HPDE6-E6E7 (cell line): ENCODE data around the gene PXT1.
"Not testable (repeated sequence)": the region's sequence is repeated elsewhere in the genome, so short reads cannot be mapped to it uniquely, and the experiment has no call there.

Source experiments
- DNase-seq: peaks from one replicate; pipeline ENCODE4 v3.0.0; 2011; ENCODE audit warnings: missing footprints; ENCODE audit errors: extremely low spot score

PXT1 gene

GRCh38 chr6:36442671-36443470 lies at the start of gene PXT1, which contains the start of gene KCTD20:
Gene PXT1 (minus strand): TSS chr6:36442854. CDS start chr6:36426082, 16,772 bp downstream.
Gene KCTD20 (plus strand): TSS chr6:36443000. CDS start chr6:36470098, 27,098 bp downstream.
- peak; percentile 70 for DNase-seq

- DNase-seq: no peak
Measured at GRCh38 chr6:36492092-36492491, 49.4 kb upstream of the PXT1 start.

GRCh38 chr6:36491378-36491965 lies 48.8 kb upstream of the PXT1 start:
- DNase-seq: no peak

- DNase-seq: no peak
Measured at GRCh38 chr6:36489426-36489825, 46.8 kb upstream of the PXT1 start.

DNA sequence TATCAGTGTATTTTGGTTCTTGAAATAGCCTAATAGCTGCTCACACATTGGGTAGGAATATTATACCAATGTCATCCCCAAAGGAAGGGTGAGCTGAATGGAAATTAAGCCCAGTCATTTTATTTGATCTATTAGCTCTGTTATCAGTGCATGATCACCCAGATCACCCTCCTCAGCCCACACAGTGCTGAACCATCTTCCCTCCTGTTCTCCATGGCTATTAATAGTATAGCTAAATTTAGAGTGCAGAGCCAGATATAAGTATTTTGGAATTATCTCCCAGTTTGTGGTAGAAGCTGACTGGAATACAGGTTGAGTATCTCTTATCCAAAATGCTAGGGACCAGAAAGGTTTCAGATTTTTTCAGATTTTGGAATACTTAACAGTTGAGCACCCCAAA lies 45.6 kb upstream of the PXT1 start:
- DNase-seq: no peak

DNA sequence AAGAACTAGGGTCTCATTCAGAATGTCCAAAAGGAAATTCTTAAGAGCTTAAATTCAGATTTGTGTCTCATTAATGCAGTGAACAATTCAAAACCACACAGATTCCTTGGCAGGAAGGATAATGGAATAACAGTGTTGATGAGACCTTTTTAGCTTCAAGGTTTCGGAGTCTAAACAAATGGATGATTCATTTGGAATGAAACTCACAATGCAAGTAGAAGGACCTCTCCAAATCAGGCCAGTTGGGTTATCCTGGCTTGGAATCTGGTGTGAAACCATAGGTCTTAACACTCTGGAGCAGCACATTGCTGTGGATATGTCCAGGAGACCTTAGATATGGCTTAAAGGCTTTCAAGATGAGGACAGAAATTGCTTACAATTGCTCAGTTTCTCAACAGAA lies 45.0 kb upstream of the PXT1 start:
- no peak for DNase-seq

- DNase-seq: no peak
Measured at GRCh38 chr6:36484736-36485135, 42.1 kb upstream of the PXT1 start.

- DNase-seq: not testable (repeated sequence)
Measured at GRCh38 chr6:36483326-36483725, 40.7 kb upstream of the PXT1 start.

GRCh38 chr6:36479256-36479655 lies 36.6 kb upstream of the PXT1 start:
- no peak for DNase-seq

DNA sequence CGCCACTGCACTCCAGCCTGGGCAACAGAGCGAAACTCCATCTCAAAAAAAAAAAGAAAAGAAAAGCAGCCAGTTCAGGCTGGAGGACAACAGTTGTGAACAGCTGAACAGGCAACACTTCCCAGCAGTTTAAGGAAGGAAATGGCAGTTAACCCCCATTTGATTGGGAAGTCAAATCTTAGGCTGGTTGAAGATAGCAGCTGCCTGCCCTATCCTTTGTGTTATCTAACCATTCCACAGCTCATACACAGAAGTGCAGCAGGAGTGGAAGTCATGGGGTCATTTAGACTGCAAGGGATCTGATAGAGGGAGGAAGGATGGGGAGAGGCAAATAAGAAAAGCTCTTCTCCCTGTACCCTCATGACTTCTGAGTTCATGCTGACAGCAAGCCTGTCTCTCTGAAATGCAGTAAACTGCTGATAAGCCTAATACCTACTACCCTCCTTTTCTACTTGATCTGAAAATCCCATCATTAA lies 35.4 kb upstream of the PXT1 start:
- DNase-seq: no peak

DNA sequence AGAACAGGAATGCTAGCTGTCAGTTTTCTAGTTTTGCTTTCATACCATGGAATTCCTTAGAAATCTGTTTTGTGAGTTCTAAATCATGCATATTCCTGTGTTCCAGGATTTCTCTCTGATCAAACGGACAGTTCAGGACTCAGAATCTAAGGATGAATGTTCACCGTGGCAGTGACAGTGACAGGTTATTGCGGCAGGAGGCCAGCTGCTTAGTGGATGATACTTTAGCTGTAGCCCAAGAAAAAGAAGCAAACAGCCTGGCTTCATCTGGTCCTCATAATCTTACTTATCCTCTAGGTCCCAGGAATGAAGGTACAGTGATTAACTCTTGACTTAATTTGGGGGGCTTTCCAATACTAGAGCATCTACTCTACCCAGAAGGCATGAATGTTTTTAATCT lies 27.3 kb upstream of the PXT1 start:
- DNase-seq: no peak

GRCh38 chr6:36469148-36469661 lies 26.6 kb upstream of the PXT1 start:
- DNase-seq: no peak

DNA sequence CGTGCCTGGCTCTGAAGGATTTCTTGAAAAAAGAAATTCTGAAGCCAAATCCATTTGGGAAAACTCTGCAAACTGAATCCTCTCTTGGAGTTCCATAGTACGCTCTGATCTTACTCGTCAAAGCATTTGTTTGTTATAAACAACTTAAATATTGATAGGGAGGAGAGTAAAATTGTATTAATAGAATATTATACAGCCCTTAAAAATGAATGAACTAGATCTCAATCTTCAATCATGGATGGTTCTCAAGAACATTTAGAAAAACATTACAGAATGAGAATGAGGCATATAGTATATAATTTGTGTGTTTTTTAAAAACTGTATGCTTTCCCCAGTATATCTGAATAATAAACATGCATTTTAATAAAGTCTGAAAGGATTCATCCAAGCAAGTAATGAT lies 25.0 kb upstream of the PXT1 start:
- no peak for DNase-seq

- DNase-seq: no peak
Measured at GRCh38 chr6:36464233-36464632, 21.6 kb upstream of the PXT1 start.

- no peak for DNase-seq
Measured at GRCh38 chr6:36463676-36464075, 21.0 kb upstream of the PXT1 start.

DNA sequence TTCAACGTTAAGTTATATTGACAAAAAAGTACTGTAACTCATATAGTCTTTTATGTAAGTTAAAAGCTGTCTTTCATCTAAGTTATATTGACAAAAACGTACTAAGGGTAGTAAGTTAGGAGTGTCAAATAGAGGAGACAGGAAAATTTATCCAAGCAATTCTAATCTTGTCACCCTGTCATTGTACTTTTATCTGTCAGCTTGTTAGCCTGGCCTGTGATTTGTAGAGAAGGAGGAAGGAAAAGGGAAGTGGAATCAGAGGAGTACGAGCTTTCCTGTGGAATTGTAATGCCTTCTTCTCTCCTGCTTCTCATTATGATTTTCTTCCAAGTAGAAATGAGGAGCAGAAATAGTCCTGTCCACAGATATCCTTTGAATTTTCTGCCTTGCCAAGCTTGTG lies 19.0 kb upstream of the PXT1 start:
- DNase-seq: no peak

GRCh38 chr6:36460916-36461315 lies 18.3 kb upstream of the PXT1 start:
- no peak for DNase-seq

DNA sequence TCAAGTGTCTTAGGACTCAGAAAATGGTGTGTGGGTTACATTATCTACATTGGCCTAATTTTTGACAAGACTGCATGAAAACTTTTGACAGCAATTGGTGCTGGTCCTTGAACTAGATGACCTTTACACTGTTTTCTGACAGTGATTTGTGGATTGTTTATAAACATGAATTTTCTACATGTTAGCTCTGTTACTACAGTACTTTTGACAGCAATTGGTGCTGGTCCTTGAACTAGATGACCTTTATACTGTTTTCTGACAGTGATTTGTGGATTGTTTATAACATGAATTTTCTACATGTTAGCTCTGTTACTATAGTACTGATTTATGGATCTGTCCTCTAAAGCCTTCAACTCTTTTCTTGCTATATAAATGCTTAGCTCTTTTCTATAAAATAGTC lies 16.8 kb upstream of the PXT1 start:
- DNase-seq: no peak

DNA sequence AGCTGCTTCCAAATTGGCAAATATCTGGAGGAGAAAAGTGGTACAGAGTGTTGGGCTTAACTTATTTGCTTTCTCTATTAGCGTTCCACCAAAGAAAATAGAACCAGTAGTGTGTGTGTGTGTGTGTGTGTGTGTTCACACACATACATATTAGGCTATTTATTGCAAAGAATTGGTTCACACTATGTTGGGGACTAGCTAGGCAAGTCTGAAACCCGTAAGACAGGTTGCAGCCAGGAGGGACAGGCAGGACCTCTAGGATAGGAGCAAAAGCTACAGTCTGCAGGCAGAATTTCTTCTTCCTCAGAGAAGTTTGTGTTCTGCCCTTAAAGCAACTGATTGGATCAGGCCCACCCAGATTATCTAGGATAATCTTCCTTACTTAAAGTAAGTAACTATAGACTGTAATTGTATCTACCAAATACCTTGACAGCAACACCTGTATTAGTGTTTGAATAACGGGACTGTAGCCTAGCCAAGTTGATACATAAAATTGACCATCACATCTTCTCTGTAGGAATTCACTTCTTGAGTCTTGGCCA lies 12.9 kb upstream of the PXT1 start:
- DNase-seq: no peak

GRCh38 chr6:36452897-36453296 lies 10.2 kb upstream of the PXT1 start:
- not testable (repeated sequence) for DNase-seq

DNA sequence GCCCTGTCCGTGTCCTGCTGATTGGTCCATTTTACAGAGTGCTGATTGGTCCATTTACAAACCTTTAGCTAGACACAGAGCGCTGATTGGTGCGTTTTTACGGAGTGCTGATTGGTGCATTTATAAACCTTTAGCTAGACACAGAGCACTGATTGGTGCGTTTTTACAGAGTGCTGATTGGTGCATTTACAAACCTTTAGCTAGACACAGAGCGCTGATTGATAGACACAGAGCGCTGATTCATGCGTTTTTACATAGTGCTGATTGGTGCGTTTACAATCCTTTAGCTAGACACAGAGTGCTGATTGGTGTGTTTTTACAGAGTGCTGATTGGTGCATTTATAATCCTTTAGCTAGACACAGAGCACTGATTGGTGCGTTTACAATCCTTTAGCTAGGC lies 6.5 kb upstream of the PXT1 start:
- not testable (repeated sequence) for DNase-seq

- no peak for DNase-seq
Measured at GRCh38 chr6:36445621-36446020, 3.0 kb upstream of the PXT1 start.

- no peak for DNase-seq
Measured at GRCh38 chr6:36444470-36444869, 1.8 kb upstream of the PXT1 start.
